SK-N-SH (cell line): ENCODE data around the gene PLD1. TPM values are rescaled to one million over a fixed set of nuclear protein-coding genes. Genes with fewer than 3 reads are reported as not detected.

Experiments used
- CTCF ChIA-PET: fragments of 300-600, 350-600 bp; formaldehyde crosslinking; extraction: SDS; loops from one replicate; lab custom pipeline; 2021; lab: Yijun Ruan, JAX
- POLR2A ChIA-PET: fragments of 350-600 bp; sonication (Branson Sonifier 250); formaldehyde crosslinking; extraction: SDS; loops from one replicate; lab custom pipeline; 2020; ENCODE audit warnings: antibody characterized with exemption, inconsistent platforms; lab: Yijun Ruan, JAX
- DNase-seq: peaks from one replicate; pipeline ENCODE4 v3.0.0; 2012
- H2AFZ ChIP-seq: fragments of 200-600 bp; sonication (generic); 2 replicates; pipeline ENCODE4 v1.8.1; 2016; ENCODE audit warnings: antibody characterized with exemption, mild to moderate bottlenecking, low read depth
- H3F3A ChIP-seq: fragments of 200-600 bp; sonication (generic); replicated peaks from 2 replicates; pipeline ENCODE3; 2016; ENCODE audit warnings: antibody characterized with exemption, mild to moderate bottlenecking; ENCODE audit not compliant: insufficient read depth
- H3K27ac ChIP-seq, 2 experiments: fragments of 200-500 bp in 1 of 2; fragments of 200-600 bp in 1 of 2; sonication (Bioruptor generic) in 1 of 2; sonication (generic), shearing (Covaris generic) in 1 of 2; 2 replicates each; pipeline versions ENCODE4 v1.5.1 to v1.6.1; 2014 to 2016; ENCODE audit warnings: low read depth in 2 of 2, inconsistent platforms in 1 of 2, low read length in 1 of 2, mild to moderate bottlenecking in 1 of 2, mixed read lengths in 1 of 2
- H3K27me3 ChIP-seq: fragments of 200-600 bp; sonication (generic), shearing (Covaris generic); 2 replicates; pipeline ENCODE4 v1.6.1; 2016; ENCODE audit warnings: mixed run types; ENCODE audit not compliant: insufficient read depth
- H3K36me3 ChIP-seq, 2 experiments: fragments of 200-500 bp in 1 of 2; fragments of 200-600 bp in 1 of 2; sonication (Bioruptor generic) in 1 of 2; sonication (generic) in 1 of 2; replicated peaks in 1 of 2; 2 replicates each; pipeline versions ENCODE3 to v1.5.1; 2014 to 2016; ENCODE audit warnings: low read length in 1 of 2, mild to moderate bottlenecking in 1 of 2; ENCODE audit not compliant: insufficient read depth in 2 of 2, control insufficient read depth in 1 of 2
- H3K4me1 ChIP-seq, 2 experiments: fragments of 200-500 bp in 1 of 2; fragments of 200-600 bp in 1 of 2; sonication (Bioruptor generic) in 1 of 2; sonication (generic), shearing (Covaris generic) in 1 of 2; 2 replicates each; pipeline versions ENCODE4 v1.5.1 to v1.6.1; 2014 to 2016; ENCODE audit warnings: low read depth in 1 of 2, low read length in 1 of 2, mixed run types in 1 of 2; ENCODE audit not compliant: insufficient read depth in 2 of 2, control insufficient read depth in 1 of 2
- H3K4me2 ChIP-seq: fragments of 200-600 bp; sonication (generic), shearing (Covaris generic); 2 replicates; pipeline ENCODE4 v1.6.1; 2017; ENCODE audit warnings: mixed run types
- H3K4me3 ChIP-seq, 2 experiments: fragments of 200-500 bp in 1 of 2; fragments of 200-600 bp in 1 of 2; sonication (Bioruptor generic) in 1 of 2; sonication (generic), shearing (Covaris generic) in 1 of 2; 2 replicates each; pipeline versions ENCODE4 v1.5.1 to v1.8.1; 2014 to 2016; ENCODE audit warnings: low read depth in 2 of 2, inconsistent platforms in 1 of 2, low read length in 1 of 2, mild to moderate bottlenecking in 1 of 2, mixed read lengths in 1 of 2, moderate library complexity in 1 of 2
- H3K79me2 ChIP-seq: fragments of 200-600 bp; sonication (generic); 2 replicates; pipeline ENCODE4 v1.8.1; 2017; ENCODE audit warnings: mild to moderate bottlenecking; ENCODE audit not compliant: insufficient read depth
- H3K9ac ChIP-seq: fragments of 200-600 bp; sonication (generic); 2 replicates; pipeline ENCODE4 v1.6.1; 2017; ENCODE audit warnings: mixed run types
- H3K9me2 ChIP-seq: fragments of 200-600 bp; sonication (generic); 2 replicates; pipeline ENCODE4 v1.6.1; 2017; ENCODE audit warnings: mixed run types
- H3K9me3 ChIP-seq: fragments of 200-600 bp; sonication (generic); 2 replicates; pipeline ENCODE4 v1.6.1; 2017; ENCODE audit warnings: mixed run types, mild to moderate bottlenecking, moderate library complexity
- H4K20me1 ChIP-seq: fragments of 200-600 bp; sonication (generic); 2 replicates; pipeline ENCODE4 v1.6.1; 2017; ENCODE audit warnings: mild to moderate bottlenecking, mixed run types; ENCODE audit not compliant: insufficient read depth
- ELF1 ChIP-seq: IDR thresholded peaks from 2 replicates; pipeline ENCODE4 v1.4.0; 2012
- EP300 ChIP-seq, 2 experiments: IDR thresholded peaks; 2 replicates each; pipeline versions ENCODE4 v1.4.0 to v1.6.1; 2012; ENCODE audit warnings: borderline replicate concordance in 1 of 2, low read depth in 1 of 2, low read length in 1 of 2
- EZH2phosphoT487 ChIP-seq: fragments of 200-600 bp; sonication (generic); IDR thresholded peaks from 2 replicates; pipeline ENCODE4 v1.6.1; 2017; ENCODE audit warnings: low read depth, mixed run types, mild to moderate bottlenecking, antibody characterized with exemption, moderate library complexity, borderline replicate concordance
- FOXM1 ChIP-seq: IDR thresholded peaks from 2 replicates; pipeline ENCODE4 v1.4.0; 2012; ENCODE audit warnings: low read depth, mild to moderate bottlenecking
- MEF2A ChIP-seq: IDR thresholded peaks from 2 replicates; pipeline ENCODE4 v1.4.0; 2012; ENCODE audit warnings: low read depth, borderline replicate concordance
- MXI1 ChIP-seq: IDR thresholded peaks from 2 replicates; pipeline ENCODE4 v1.6.1; 2012; ENCODE audit warnings: mild to moderate bottlenecking, low read depth, low read length, improper control_type of control experiment
- POLR2AphosphoS5 ChIP-seq: IDR thresholded peaks from 2 replicates; pipeline ENCODE4 v1.6.1; 2012; ENCODE audit warnings: low read depth, low read length
- RAD21 ChIP-seq: IDR thresholded peaks from 2 replicates; pipeline ENCODE4 v1.6.1; 2012; ENCODE audit warnings: mild to moderate bottlenecking, low read length
- SMC3 ChIP-seq: IDR thresholded peaks from 2 replicates; pipeline ENCODE4 v1.6.1; 2012; ENCODE audit warnings: low read depth, low read length, improper control_type of control experiment
- TAF1 ChIP-seq: IDR thresholded peaks from 2 replicates; pipeline ENCODE4 v1.6.1; 2012; ENCODE audit warnings: low read depth, mild to moderate bottlenecking, low read length, moderate library complexity, borderline replicate concordance
- TCF12 ChIP-seq: IDR thresholded peaks from 2 replicates; pipeline ENCODE4 v1.4.0; 2012
- TEAD4 ChIP-seq: IDR thresholded peaks from 2 replicates; pipeline ENCODE4 v1.4.0; 2012; ENCODE audit warnings: mild to moderate bottlenecking, borderline replicate concordance; ENCODE audit not compliant: insufficient read depth
- USF1 ChIP-seq: IDR thresholded peaks from 2 replicates; pipeline ENCODE4 v1.4.0; 2012; ENCODE audit warnings: low read depth, borderline replicate concordance
- WGBS: methylation state at CpG from one replicate; pipeline ENCODE4 v1.1.6; 2017; ENCODE audit warnings: low lambda C conversion rate; 5-methylcytosine and 5-hydroxymethylcytosine counted together
- polyA plus RNA-seq, 3 experiments: library from polyadenylated mRNA; depleted of rRNA; stranded (reverse); fragments of >200 nt; gene quantifications; 2 replicates each; pipeline ENCODE4 v1.2.3, GENCODE V29; 2012
- TF ChIP-seq, protein P1 (sequence below): fragments of 200-600 bp; sonication (generic); IDR thresholded peaks from 2 replicates; pipeline ENCODE4 v1.6.1; 2017; ENCODE audit warnings: antibody characterized with exemption, mild to moderate bottlenecking, moderate library complexity
- TF ChIP-seq, protein P2 (sequence below): IDR thresholded peaks from 2 replicates; pipeline ENCODE4 v1.4.0; 2012; ENCODE audit warnings: low read depth, borderline replicate concordance
- TF ChIP-seq, protein P3 (sequence below): IDR thresholded peaks from 2 replicates; pipeline ENCODE4 v1.4.0; 2012; ENCODE audit warnings: low read depth
- TF ChIP-seq, protein P4 (sequence below): IDR thresholded peaks from 2 replicates; pipeline ENCODE4; 2012
- TF ChIP-seq, protein P5 (sequence below): IDR thresholded peaks from 2 replicates; pipeline ENCODE4 v1.6.1; 2012; ENCODE audit warnings: mild to moderate bottlenecking, low read depth, low read length, moderate library complexity

PLD1 gene
- polyA plus RNA-seq, 1 of the 3 experiments (the other 2 are of a cell fraction) = 6.2 TPM

GRCh38 chr3:171829841-171830517 lies 19.7 kb upstream of the PLD1 start:
- Histone ChIP-seq H3K4me2 (no peak overlapping the region), H3K9me2 (no peaks in the 10 kb centered on the region), H3K79me2 (no peaks in the 10 kb centered on the region), H3K36me3 (no peaks in the 10 kb centered on the region), H3K4me3 (no peak overlapping the region), H2AFZ (peak overlapping the region; percentile 43; the same call in 1 of the 2 replicates), H3K27me3 (no peaks in the 10 kb centered on the region), H3K9ac (no peak overlapping the region), H3K4me1 (peaks cover 5 to 8% of the 10 kb centered on the region in 2 experiments; a peak in 3 of 4 replicates), H3K27ac (peak overlapping the region in 1 of 2 experiments; percentile 27; a peak in 1 of 4 replicates), H4K20me1 (no peaks in the 10 kb centered on the region), H3F3A (peaks cover 9% of the 10 kb centered on the region), H3K9me3 (no peaks in the 10 kb centered on the region)
- WGBS = 39% methylated on average over 6 of the region's 6 CpGs
- ChIA-PET CTCF (interaction anchor here (0.9 to 2.0 kb wide), 9 partner anchors 10 to 868 kb away, joined by 3 to 11 read pairs (median 4); partner anchors contain the start of gene PLD1), POLR2A (no interaction called here)
- no peak for TF ChIP-seq MEF2A
- TF ChIP-seq TEAD4 = no peak
- peak; percentile 67; the same call in 1 of the 2 replicates for TF ChIP-seq TCF12
- TF ChIP-seq USF1 = no peak
- TF ChIP-seq, protein P1, sequence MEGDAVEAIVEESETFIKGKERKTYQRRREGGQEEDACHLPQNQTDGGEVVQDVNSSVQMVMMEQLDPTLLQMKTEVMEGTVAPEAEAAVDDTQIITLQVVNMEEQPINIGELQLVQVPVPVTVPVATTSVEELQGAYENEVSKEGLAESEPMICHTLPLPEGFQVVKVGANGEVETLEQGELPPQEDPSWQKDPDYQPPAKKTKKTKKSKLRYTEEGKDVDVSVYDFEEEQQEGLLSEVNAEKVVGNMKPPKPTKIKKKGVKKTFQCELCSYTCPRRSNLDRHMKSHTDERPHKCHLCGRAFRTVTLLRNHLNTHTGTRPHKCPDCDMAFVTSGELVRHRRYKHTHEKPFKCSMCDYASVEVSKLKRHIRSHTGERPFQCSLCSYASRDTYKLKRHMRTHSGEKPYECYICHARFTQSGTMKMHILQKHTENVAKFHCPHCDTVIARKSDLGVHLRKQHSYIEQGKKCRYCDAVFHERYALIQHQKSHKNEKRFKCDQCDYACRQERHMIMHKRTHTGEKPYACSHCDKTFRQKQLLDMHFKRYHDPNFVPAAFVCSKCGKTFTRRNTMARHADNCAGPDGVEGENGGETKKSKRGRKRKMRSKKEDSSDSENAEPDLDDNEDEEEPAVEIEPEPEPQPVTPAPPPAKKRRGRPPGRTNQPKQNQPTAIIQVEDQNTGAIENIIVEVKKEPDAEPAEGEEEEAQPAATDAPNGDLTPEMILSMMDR = peak; percentile 67
- TF ChIP-seq TAF1 = no peak
- TF ChIP-seq RAD21 = peak; percentile 64
- TF ChIP-seq MXI1 = no peak
- no peak for TF ChIP-seq ELF1
- TF ChIP-seq SMC3 = peak; percentile 43
- TF ChIP-seq POLR2AphosphoS5 = no peak
- TF ChIP-seq, protein P2, sequence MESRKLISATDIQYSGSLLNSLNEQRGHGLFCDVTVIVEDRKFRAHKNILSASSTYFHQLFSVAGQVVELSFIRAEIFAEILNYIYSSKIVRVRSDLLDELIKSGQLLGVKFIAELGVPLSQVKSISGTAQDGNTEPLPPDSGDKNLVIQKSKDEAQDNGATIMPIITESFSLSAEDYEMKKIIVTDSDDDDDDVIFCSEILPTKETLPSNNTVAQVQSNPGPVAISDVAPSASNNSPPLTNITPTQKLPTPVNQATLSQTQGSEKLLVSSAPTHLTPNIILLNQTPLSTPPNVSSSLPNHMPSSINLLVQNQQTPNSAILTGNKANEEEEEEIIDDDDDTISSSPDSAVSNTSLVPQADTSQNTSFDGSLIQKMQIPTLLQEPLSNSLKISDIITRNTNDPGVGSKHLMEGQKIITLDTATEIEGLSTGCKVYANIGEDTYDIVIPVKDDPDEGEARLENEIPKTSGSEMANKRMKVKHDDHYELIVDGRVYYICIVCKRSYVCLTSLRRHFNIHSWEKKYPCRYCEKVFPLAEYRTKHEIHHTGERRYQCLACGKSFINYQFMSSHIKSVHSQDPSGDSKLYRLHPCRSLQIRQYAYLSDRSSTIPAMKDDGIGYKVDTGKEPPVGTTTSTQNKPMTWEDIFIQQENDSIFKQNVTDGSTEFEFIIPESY = no peak
- TF ChIP-seq, protein P3, sequence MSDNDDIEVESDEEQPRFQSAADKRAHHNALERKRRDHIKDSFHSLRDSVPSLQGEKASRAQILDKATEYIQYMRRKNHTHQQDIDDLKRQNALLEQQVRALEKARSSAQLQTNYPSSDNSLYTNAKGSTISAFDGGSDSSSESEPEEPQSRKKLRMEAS = peak; percentile 65; the same call in 1 of the 2 replicates
- no peak for TF ChIP-seq FOXM1
- TF ChIP-seq EZH2phosphoT487 = no peak
- TF ChIP-seq, protein P4, sequence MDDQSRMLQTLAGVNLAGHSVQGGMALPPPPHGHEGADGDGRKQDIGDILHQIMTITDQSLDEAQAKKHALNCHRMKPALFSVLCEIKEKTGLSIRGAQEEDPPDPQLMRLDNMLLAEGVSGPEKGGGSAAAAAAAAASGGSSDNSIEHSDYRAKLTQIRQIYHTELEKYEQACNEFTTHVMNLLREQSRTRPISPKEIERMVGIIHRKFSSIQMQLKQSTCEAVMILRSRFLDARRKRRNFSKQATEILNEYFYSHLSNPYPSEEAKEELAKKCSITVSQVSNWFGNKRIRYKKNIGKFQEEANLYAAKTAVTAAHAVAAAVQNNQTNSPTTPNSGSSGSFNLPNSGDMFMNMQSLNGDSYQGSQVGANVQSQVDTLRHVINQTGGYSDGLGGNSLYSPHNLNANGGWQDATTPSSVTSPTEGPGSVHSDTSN = no peak
- TF ChIP-seq EP300 (IDR thresholded peaks at IDR 0.05; ENCODE audit: borderline replicate concordance in 1 of 2, low read depth in 1 of 2, low read length in 1 of 2) = no peak
- TF ChIP-seq, protein P5, sequence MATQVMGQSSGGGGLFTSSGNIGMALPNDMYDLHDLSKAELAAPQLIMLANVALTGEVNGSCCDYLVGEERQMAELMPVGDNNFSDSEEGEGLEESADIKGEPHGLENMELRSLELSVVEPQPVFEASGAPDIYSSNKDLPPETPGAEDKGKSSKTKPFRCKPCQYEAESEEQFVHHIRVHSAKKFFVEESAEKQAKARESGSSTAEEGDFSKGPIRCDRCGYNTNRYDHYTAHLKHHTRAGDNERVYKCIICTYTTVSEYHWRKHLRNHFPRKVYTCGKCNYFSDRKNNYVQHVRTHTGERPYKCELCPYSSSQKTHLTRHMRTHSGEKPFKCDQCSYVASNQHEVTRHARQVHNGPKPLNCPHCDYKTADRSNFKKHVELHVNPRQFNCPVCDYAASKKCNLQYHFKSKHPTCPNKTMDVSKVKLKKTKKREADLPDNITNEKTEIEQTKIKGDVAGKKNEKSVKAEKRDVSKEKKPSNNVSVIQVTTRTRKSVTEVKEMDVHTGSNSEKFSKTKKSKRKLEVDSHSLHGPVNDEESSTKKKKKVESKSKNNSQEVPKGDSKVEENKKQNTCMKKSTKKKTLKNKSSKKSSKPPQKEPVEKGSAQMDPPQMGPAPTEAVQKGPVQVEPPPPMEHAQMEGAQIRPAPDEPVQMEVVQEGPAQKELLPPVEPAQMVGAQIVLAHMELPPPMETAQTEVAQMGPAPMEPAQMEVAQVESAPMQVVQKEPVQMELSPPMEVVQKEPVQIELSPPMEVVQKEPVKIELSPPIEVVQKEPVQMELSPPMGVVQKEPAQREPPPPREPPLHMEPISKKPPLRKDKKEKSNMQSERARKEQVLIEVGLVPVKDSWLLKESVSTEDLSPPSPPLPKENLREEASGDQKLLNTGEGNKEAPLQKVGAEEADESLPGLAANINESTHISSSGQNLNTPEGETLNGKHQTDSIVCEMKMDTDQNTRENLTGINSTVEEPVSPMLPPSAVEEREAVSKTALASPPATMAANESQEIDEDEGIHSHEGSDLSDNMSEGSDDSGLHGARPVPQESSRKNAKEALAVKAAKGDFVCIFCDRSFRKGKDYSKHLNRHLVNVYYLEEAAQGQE = 0 out of 2 replicates have a peak, but pooled peaks have one; percentile 22
- DNase-seq = peak; percentile 59
